Measurements from ENCODE around the gene CCK. TPM values are rescaled to one million over a fixed set of nuclear protein-coding genes. Genes with fewer than 3 reads are reported as not detected.

The CCK gene
- total and polyA plus RNA-seq, 7 donors, result 0.20 to 12.5 (median 6.9) TPM; not detected in 2

DNA sequence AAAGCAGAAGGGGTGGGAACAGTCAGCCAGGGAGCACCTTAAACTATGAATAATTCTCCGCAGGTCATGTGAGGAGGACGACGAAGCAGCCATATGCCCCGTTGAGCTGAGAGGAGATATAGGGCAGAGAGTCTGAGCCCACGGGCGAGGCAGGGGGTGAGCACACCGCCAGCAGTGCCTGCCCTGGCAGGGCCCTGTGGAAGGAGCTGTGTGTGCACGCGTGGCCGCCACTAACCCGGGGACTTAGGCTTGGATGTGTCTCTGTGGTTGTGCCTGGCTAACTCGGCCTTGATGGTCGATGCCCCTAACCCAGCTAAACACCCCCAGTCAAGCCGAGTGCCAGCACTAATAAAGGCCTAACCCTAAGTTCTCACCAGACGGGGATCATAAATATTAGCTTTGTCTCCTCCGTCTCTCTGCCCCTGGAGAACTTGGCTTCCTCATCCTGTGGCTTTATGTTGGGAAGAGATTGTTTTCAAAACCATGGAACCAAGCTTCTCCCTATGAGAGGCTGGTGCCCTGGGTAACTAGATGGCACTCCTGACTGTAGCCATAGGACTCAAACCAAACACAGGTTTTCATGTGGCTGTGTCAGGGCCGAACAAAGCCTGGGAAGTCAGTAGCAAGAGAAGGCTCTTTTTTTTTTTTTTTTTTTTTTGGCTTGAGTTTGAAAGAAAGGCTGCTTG, 45.4 kb downstream of the CCK start:
- no peak overlapping the region for H3K4me3 ChIP-seq
- no peak for DNase-seq
- H3K36me3 ChIP-seq, result peaks cover 19 to 75% (median 32%) of the 10 kb centered on the region in 4 donors
- H3K9me3 ChIP-seq, result no peaks in the 10 kb centered on the region
- H3K27me3 ChIP-seq, result no peaks in the 10 kb centered on the region
- intact Hi-C loops (cut with DNase I), result no loop called here
- H3K27ac ChIP-seq, result no peak overlapping the region
- H3K4me1 ChIP-seq, result peaks cover 0 to 17% (median 15%) of the 10 kb centered on the region in 4 donors
- 88 to 94% methylated on average over 17 of the region's 17 CpGs for WGBS, 2 donors
- TF ChIP-seq POLR2AphosphoS5 (IDR thresholded peaks at IDR 0.05) (no peak), EP300 (IDR thresholded peaks at IDR 0.05) (no peak), POLR2A (IDR thresholded peaks at IDR 0.05) (no peak)
- TF ChIP-seq, protein P1, sequence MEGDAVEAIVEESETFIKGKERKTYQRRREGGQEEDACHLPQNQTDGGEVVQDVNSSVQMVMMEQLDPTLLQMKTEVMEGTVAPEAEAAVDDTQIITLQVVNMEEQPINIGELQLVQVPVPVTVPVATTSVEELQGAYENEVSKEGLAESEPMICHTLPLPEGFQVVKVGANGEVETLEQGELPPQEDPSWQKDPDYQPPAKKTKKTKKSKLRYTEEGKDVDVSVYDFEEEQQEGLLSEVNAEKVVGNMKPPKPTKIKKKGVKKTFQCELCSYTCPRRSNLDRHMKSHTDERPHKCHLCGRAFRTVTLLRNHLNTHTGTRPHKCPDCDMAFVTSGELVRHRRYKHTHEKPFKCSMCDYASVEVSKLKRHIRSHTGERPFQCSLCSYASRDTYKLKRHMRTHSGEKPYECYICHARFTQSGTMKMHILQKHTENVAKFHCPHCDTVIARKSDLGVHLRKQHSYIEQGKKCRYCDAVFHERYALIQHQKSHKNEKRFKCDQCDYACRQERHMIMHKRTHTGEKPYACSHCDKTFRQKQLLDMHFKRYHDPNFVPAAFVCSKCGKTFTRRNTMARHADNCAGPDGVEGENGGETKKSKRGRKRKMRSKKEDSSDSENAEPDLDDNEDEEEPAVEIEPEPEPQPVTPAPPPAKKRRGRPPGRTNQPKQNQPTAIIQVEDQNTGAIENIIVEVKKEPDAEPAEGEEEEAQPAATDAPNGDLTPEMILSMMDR (IDR thresholded peaks at IDR 0.05), result no peak

DNA sequence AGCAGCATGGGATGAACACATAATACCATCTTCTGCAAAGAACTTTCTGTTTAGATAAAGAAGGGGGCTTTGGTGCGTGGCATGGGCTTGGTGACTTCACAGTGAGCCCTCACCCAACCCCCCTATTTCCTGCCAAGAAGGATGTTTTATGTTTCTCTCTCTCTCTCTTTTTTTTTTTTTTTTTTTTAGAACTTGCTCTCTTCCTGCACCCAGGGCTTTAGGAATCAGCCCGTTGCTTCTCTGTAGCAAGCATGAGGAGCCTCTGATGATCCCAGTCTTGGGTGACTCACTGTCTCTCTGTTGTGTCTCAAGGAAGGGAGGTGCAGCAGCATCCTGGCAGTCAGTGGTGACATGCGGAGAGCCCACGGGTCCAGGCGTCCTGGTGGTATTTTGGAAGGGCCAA, 49.1 kb downstream of the CCK start:
- peaks cover 0 to 59% (median 12%) of the 10 kb centered on the region in 4 donors for H3K36me3 ChIP-seq
- peaks cover 0 to 11% (median 7%) of the 10 kb centered on the region in 4 donors for H3K4me1 ChIP-seq
- no peaks in the 10 kb centered on the region for H3K27me3 ChIP-seq
- no peaks in the 10 kb centered on the region for H3K9me3 ChIP-seq
- no peak for TF ChIP-seq POLR2A (IDR thresholded peaks at IDR 0.05)
- TF ChIP-seq, protein P1 (IDR thresholded peaks at IDR 0.05), result no peak
- no peak for TF ChIP-seq POLR2AphosphoS5 (IDR thresholded peaks at IDR 0.05)
- intact Hi-C loops (cut with DNase I), result no loop called here
- no peak for DNase-seq
- H3K27ac ChIP-seq, result no peak overlapping the region
- no peak overlapping the region for H3K4me3 ChIP-seq
- WGBS, 2 donors, result 64 to 90% methylated on average over 5 of the region's 5 CpGs

DNA sequence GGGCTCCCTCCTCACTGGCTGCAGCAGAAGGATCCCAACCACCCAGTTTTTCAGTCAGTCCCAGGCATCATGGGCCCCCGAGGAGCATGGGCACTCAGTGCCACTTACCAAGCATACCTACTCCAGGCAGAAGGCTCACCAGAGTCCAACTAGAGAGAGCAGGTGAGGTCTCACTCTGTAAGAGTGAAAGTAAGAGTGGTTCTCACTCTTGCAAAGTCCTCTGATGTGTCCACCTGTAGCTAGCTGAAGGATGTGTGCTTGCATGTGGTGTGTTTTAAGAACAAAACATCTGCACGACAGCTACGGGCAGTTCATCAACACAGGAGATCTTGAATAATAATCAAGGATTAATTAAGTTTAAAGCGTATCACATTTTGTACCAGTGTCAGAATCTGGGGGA, 49.7 kb downstream of the CCK start:
- TF ChIP-seq POLR2A (IDR thresholded peaks at IDR 0.05) (no peak), EP300 (IDR thresholded peaks at IDR 0.05) (no peak)
- TF ChIP-seq, protein P1 (IDR thresholded peaks at IDR 0.05), result no peak
- Histone ChIP-seq H3K9me3 (no peaks in the 10 kb centered on the region), H3K4me3 (no peak overlapping the region), H3K27me3 (no peaks in the 10 kb centered on the region), H3K27ac (no peak overlapping the region), H3K36me3 (peaks cover 0 to 59% (median 12%) of the 10 kb centered on the region in 4 donors), H3K4me1 (peaks cover 0 to 11% (median 7%) of the 10 kb centered on the region in 4 donors)
- WGBS, 2 donors, result 74 to 90% methylated on average over 4 of the region's 4 CpGs
- no peak for DNase-seq
- intact Hi-C loops (cut with DNase I), result no loop called here

DNA sequence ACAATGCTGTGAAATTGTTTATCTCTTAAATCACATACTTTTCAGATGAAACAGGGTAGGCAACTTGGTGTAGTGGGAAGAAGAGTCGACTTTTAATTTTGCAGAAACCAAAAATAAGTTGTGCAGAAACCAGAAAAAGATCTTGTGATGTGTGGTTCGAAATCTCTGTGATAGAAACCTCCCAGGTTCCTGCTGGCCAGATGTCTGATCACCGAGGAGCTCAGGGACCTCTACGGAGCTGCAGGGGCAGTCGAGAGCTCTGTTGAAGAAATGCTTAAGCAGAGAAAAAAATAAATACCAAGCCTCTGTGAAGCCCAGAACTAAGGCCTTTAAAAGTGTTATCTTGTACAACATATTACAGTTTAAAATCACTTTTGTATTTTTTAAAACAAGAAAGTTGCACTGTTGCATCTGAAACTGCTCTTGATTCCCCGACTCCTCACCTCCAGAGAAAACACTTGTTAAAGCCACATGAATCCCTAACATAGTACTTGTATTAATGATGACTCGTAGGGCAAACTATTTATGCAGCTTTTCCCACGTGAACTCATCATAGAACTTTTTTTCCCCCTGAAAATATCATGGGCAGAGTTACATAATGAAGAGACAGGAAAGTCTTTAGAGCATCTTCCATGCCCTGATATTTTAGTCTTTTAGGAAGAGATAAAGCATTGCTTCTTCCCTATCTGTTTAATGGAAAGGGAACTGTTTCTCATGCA, 51.3 kb downstream of the CCK start:
- Histone ChIP-seq H3K27me3 (no peaks in the 10 kb centered on the region), H3K27ac (no peak overlapping the region), H3K4me3 (no peak overlapping the region), H3K9me3 (no peaks in the 10 kb centered on the region), H3K4me1 (peaks cover 0 to 11% (median 7%) of the 10 kb centered on the region in 4 donors), H3K36me3 (peaks cover 0 to 60% (median 8%) of the 10 kb centered on the region in 4 donors)
- intact Hi-C loops (cut with DNase I), result no loop called here
- no peak for DNase-seq
- 60 to 86% methylated on average over 8 of the region's 8 CpGs for WGBS, 2 donors
- no peak for TF ChIP-seq POLR2AphosphoS5 (IDR thresholded peaks at IDR 0.05)
- TF ChIP-seq EP300 (IDR thresholded peaks at IDR 0.05), result no peak
- no peak for TF ChIP-seq POLR2A (IDR thresholded peaks at IDR 0.05)
- TF ChIP-seq, protein P1 (IDR thresholded peaks at IDR 0.05), result no peak

Data from sigmoid colon (tissue), 7 donors.